Heart right ventricle (tissue), 16 donors: ENCODE results near the gene LLGL2. TPM values are rescaled to one million over a fixed set of nuclear protein-coding genes. Genes with fewer than 3 reads are reported as not detected.
"Not testable (repeated sequence)": the region's sequence is repeated elsewhere in the genome, so short reads cannot be mapped to it uniquely, and the experiment has no call there.

ENCODE experiments used
- ATAC-seq, 8 donors: fragments of 200-7000 bp; cut with Tn5 transposase; one replicate each; pipeline ENCODE4 v1.9.1; 2020; ENCODE audit warnings: mild to moderate bottlenecking in 8 of 8, moderate library complexity in 8 of 8, moderate number of reproducible peaks in 1 of 8
- DNase-seq, 2 donors: peaks; one replicate each; pipeline ENCODE4 v3.0.0-alpha.2; 2020
- H3K27ac ChIP-seq, 10 donors: fragments of 200-600 bp; sonication (generic) in 2 of 10; one replicate each; pipeline versions ENCODE4 v1.5.0 to v1.8.0; 2020 to 2022; ENCODE audit warnings: mild to moderate bottlenecking in 3 of 10
- H3K27me3 ChIP-seq, 7 donors: fragments of 200-600 bp; one replicate each; pipeline ENCODE4 v1.8.0; 2021 to 2022; ENCODE audit warnings: mild to moderate bottlenecking in 2 of 7
- H3K36me3 ChIP-seq, 9 donors: fragments of 200-600 bp; sonication (generic) in 1 of 9; one replicate each; pipeline versions ENCODE4 v1.5.0 to v1.8.0; 2020 to 2022; ENCODE audit warnings: mild to moderate bottlenecking in 2 of 9
- H3K4me1 ChIP-seq, 9 donors: fragments of 200-600 bp; sonication (generic) in 1 of 9; one replicate each; pipeline versions ENCODE4 v1.5.0 to v1.8.0; 2020 to 2022; ENCODE audit warnings: mild to moderate bottlenecking in 4 of 9
- H3K4me3 ChIP-seq, 10 donors: fragments of 200-600 bp; sonication (generic) in 2 of 10; one replicate each; pipeline versions ENCODE4 v1.5.0 to v1.8.0; 2020 to 2022; ENCODE audit warnings: mild to moderate bottlenecking in 7 of 10, moderate library complexity in 2 of 10
- H3K9me3 ChIP-seq, 11 donors: fragments of 200-600 bp in 10 of 11; sonication (generic) in 2 of 11; one replicate each; pipeline versions ENCODE4 v1.5.0 to v1.8.0; 2013 to 2022; ENCODE audit warnings: mild to moderate bottlenecking in 2 of 11, control low read depth in 1 of 11, moderate library complexity in 1 of 11
- WGBS, 2 donors: extraction: QIAGEN DNeasy Blood & Tissue Kit; methylation state at CpG; one replicate each; pipeline ENCODE4 v1.1.7; 2013; ENCODE audit warnings: inconsistent platforms in 1 of 2; 5-methylcytosine and 5-hydroxymethylcytosine counted together
- intact Hi-C, 10 donors: fragments of 100-400 bp; cut with DNase I; formaldehyde crosslinking; loops; one replicate each; pipeline versions ENCODE4 v1.11.1 to v1.14.2; 2022
- polyA plus RNA-seq, 2 donors: library from polyadenylated mRNA; stranded (reverse); fragments of 200-250 nt; gene quantifications; one replicate each; pipeline ENCODE4 v1.2.3, GENCODE V29; 2013
- total RNA-seq, 10 donors: library from RNA; stranded (reverse); fragmentation: NEBNext Ultra II Directional in 3 of 10; extraction: Animal tissue kit (Norgen Biotek cat#: 25700) in 3 of 10; gene quantifications; one replicate each; pipeline versions ENCODE4 v1.2.1 to v1.2.4, GENCODE V29; 2021 to 2023
- TF ChIP-seq, protein P1 (sequence below), 9 donors: fragments of 200-600 bp; sonication (generic) in 2 of 9; IDR thresholded peaks; one replicate each; pipeline versions ENCODE4 v1.5.0 to v1.8.0; 2021 to 2022; ENCODE audit warnings: antibody characterized with exemption in 9 of 9, mild to moderate bottlenecking in 5 of 9, moderate library complexity in 1 of 9
- donor health status: Arrhythmogenic right ventricular cardiomyopathy.
- donor health status: ischemic (EF 13 %, LVEDD 7.1; RV severe dilation, severe dysfunction).
- donor health status: healthy with polysubstance abuse.
- donor health status: DM: no; HTN: yes; CAD: no.
- donor health status: DM: no; HTN: no; CAD: no.
- donor health status: ischemic (EF 25% LVEDD 6.9; RV normal size, moderate dysfunction).
- donor health status: ischemic (EF 25% LVEDD 5.7; RV mildly dilated, moderate dysfunction).
- donor health status: healthy.
- donor health status: DM: yes; HTN: yes; CAD: no.
- donor health status: Ischemic cardiomyopathy.
- donor health status: ischemic (EF 35%, LVEDD 5.7; RV mildly dilated, moderate dysfunction).
- donor health status: nonischemic (EF 11% LVEDD 7.7; RV severe dilation, severe dysfunction).
- donor health status: DM: yes; HTN: yes; CAD: no.
- donor health status: PGD.
- donor health status: ischemic (EF 29% LVEDD 5.4; RV normal size, mild dysfunction).
- donor health status: nonischemic (EF 23%, LVEDD 6.1; RV moderate dilation, normal function).

The LLGL2 gene
- total and polyA plus RNA-seq, 12 donors, result 1.1 to 14.8 (median 3.3) TPM

GRCh38 chr17:75517297-75517865 lies 8.1 kb upstream of the LLGL2 start:
- Histone ChIP-seq H3K36me3 (peaks cover 0 to 43% (median 3%) of the 10 kb centered on the region in 9 donors), H3K27me3 (peaks cover 0 to 13% (median 0%) of the 10 kb centered on the region in 7 donors), H3K4me1 (peaks cover 9 to 41% (median 35%) of the 10 kb centered on the region in 9 donors), H3K9me3 (no peaks in the 10 kb centered on the region), H3K4me3 (peak overlapping the region; percentile 61 to 98 (median 90)), H3K27ac (peak overlapping the region in 2 of 10 donors; percentile 58 to 75)
- TF ChIP-seq, protein P1, sequence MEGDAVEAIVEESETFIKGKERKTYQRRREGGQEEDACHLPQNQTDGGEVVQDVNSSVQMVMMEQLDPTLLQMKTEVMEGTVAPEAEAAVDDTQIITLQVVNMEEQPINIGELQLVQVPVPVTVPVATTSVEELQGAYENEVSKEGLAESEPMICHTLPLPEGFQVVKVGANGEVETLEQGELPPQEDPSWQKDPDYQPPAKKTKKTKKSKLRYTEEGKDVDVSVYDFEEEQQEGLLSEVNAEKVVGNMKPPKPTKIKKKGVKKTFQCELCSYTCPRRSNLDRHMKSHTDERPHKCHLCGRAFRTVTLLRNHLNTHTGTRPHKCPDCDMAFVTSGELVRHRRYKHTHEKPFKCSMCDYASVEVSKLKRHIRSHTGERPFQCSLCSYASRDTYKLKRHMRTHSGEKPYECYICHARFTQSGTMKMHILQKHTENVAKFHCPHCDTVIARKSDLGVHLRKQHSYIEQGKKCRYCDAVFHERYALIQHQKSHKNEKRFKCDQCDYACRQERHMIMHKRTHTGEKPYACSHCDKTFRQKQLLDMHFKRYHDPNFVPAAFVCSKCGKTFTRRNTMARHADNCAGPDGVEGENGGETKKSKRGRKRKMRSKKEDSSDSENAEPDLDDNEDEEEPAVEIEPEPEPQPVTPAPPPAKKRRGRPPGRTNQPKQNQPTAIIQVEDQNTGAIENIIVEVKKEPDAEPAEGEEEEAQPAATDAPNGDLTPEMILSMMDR (IDR thresholded peaks at IDR 0.05), result no peak
- ATAC-seq (no peak), DNase-seq (no peak)
- intact Hi-C loops, result loop anchor here in 8 of 10 donors (5.0 to 10.0 kb wide), 3 partner anchors 70 to 93 kb away; partner anchors contain the start of gene MYO15B (in 5 of the 8)
- 38 to 42% methylated on average over 10 of the region's 10 CpGs for WGBS, 2 donors

DNA sequence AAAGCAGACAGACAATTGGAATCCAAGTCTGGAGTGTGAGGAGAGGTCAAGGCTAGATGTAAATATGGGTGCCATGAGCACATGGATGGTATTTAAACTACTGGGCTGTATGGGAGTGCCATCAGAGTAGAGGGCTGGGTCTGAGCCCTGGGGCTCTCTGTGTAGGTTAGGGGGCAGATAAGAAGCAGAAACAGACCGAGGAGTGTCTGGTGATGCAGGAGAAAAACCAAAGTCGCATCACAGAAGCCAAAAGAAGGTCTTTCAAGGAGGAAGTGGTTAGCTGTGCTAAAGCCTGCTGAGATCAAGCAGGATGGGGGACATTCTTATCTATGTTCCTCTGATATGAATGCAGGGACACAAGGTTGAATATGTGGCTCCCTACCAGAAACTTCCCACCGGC lies 7.3 kb upstream of the LLGL2 start:
- Histone ChIP-seq H3K27ac (peak overlapping the region in 1 of 10 donors; percentile 75), H3K9me3 (no peaks in the 10 kb centered on the region), H3K36me3 (peaks cover 0 to 39% (median 3%) of the 10 kb centered on the region in 9 donors), H3K4me3 (peak overlapping the region in 1 of 10 donors; percentile 80), H3K27me3 (peaks cover 0 to 13% (median 0%) of the 10 kb centered on the region in 7 donors), H3K4me1 (peaks cover 4 to 39% (median 28%) of the 10 kb centered on the region in 9 donors)
- TF ChIP-seq, protein P1 (IDR thresholded peaks at IDR 0.05), result no peak
- ATAC-seq (no peak), DNase-seq (no peak)
- intact Hi-C loops, result loop anchor here in 8 of 10 donors (5.0 to 10.0 kb wide), 3 partner anchors 69 to 93 kb away; partner anchors contain the start of gene MYO15B (in 5 of the 8)
- WGBS, 2 donors, result 86 to 88% methylated on average over 3 of the region's 3 CpGs

DNA sequence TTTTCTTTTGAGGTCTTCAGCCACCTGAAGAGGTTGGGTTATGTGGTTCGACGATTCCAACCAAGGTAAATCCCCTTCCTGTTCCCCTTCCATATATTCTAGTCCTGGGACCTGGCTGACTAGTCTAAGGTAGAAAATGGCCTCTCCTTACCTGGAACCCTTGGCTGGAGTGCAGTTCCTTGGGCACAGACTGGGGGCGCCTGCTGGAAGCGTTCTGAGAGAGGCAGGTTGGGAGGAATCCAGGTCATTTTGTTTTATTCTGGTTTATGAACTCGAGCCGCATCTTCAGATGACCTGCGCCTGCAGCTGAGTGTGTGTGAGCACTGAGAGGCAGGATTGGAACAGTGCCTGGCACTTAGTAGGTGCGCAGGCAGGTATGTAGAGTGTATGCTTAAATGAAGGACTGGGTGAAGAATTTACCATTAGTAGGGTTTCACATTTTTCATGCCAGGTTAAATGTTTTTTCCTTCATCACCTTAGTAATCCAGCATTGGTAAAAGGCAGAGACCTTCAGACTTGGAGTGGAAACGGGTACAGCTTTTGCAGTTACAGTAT lies 6.4 kb upstream of the LLGL2 start:
- no peak for DNase-seq
- 94 to 95% methylated on average over 9 of the region's 9 CpGs for WGBS, 2 donors
- Histone ChIP-seq H3K36me3 (peaks cover 0 to 35% (median 3%) of the 10 kb centered on the region in 9 donors), H3K27ac (peak overlapping the region in 1 of 10 donors; percentile 62), H3K9me3 (no peaks in the 10 kb centered on the region), H3K4me1 (peaks cover 4 to 35% (median 20%) of the 10 kb centered on the region in 9 donors), H3K27me3 (peaks cover 0 to 13% (median 0%) of the 10 kb centered on the region in 7 donors), H3K4me3 (no peak overlapping the region)
- TF ChIP-seq, protein P1 (IDR thresholded peaks at IDR 0.05), result no peak
- no peak for ATAC-seq
- intact Hi-C loops, result loop anchor here in 8 of 10 donors (5.0 to 10.0 kb wide), 3 partner anchors 68 to 94 kb away; partner anchors contain the start of gene MYO15B (in 5 of the 8)

DNA sequence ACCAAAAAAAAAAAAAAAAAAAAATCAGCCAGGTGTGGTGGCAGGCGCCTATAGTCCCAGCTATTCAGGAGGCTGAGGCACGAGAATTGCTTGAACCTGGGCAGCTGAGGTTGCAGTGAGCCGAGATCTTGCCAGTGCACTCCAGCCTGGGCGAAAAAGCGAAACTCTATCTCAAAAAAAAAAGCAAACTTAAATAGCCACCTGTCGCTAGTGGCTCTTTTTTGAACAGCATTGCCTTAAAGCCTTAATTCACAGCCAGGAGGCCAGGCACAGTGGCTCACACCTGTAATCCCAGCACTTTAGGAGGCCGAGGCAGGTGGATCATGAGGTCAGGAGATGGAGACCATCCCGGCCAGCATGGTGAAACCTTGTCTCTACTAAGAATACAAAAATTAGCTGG lies 5.1 kb upstream of the LLGL2 start:
- intact Hi-C loops, H3K9me3 ChIP-seq, ATAC-seq, H3K27ac ChIP-seq, H3K27me3 ChIP-seq, H3K4me3 ChIP-seq, DNase-seq: not testable (repeated sequence)
- peaks cover 0 to 35% (median 3%) of the 10 kb centered on the region in 9 donors for H3K36me3 ChIP-seq
- peaks cover 4 to 35% (median 15%) of the 10 kb centered on the region in 9 donors for H3K4me1 ChIP-seq
- 91 to 93% methylated on average over 8 of the region's 8 CpGs for WGBS, 2 donors
